HepG2 (cell line): ENCODE measurements around the gene NFATC3. TPM values are rescaled to one million over a fixed set of nuclear protein-coding genes. Genes with fewer than 3 reads are reported as not detected.

Experiments used
- CCAR2 ChIP-seq: fragments of 200-400 bp; formaldehyde crosslinking; optimal IDR thresholded peaks from 2 replicates; pipeline ENCODE3; 2018; ENCODE audit warnings: low read depth, mild to moderate bottlenecking, low read length, moderate library complexity
- CCDC6 ChIP-seq: sonication (generic); formaldehyde crosslinking; IDR thresholded peaks from 2 replicates; pipeline ENCODE4 v1.8.1; 2022; ENCODE audit warnings: mild to moderate bottlenecking, missing genetic modification reagents, moderate library complexity
- DMTF1 ChIP-seq: sonication (generic); formaldehyde crosslinking; IDR thresholded peaks from 2 replicates; pipeline ENCODE4 v1.4.0; 2020; ENCODE audit warnings: mild to moderate bottlenecking, missing genetic modification reagents
- ETV5 ChIP-seq: IDR thresholded peaks from 2 replicates; pipeline ENCODE4 v1.6.1; 2018; ENCODE audit warnings: missing biosample characterization, missing genetic modification reagents, inconsistent platforms, borderline replicate concordance
- EZH2 ChIP-seq: conservative IDR thresholded peaks from 2 replicates; pipeline ENCODE4 v1.6.1; 2012; ENCODE audit warnings: mild to moderate bottlenecking, low read depth, low read length, moderate library complexity
- GATAD2A ChIP-seq: IDR thresholded peaks from 2 replicates; pipeline ENCODE4 v1.6.1; 2016
- HMG20A ChIP-seq: IDR thresholded peaks from 2 replicates; pipeline ENCODE4 v1.6.1; 2016; ENCODE audit warnings: borderline replicate concordance
- HMGA1 ChIP-seq: sonication (generic); formaldehyde crosslinking; conservative IDR thresholded peaks from 2 replicates; pipeline ENCODE4 v1.4.0; 2020; ENCODE audit warnings: missing genetic modification reagents
- MAF1 ChIP-seq: sonication (generic); formaldehyde crosslinking; IDR thresholded peaks from 2 replicates; pipeline ENCODE4 v1.5.0; 2020; ENCODE audit warnings: missing genetic modification reagents, borderline replicate concordance
- PHF8 ChIP-seq: sonication (generic); formaldehyde crosslinking; IDR thresholded peaks from 2 replicates; pipeline ENCODE4 v1.5.0; 2020; ENCODE audit warnings: missing genetic modification reagents
- RBFOX2 ChIP-seq: fragments of 200-400 bp; formaldehyde crosslinking; IDR thresholded peaks from 2 replicates; pipeline ENCODE4 v1.6.1; 2017; ENCODE audit warnings: low read depth, mild to moderate bottlenecking, low read length
- SP2 ChIP-seq: sonication (generic); formaldehyde crosslinking; IDR thresholded peaks from 2 replicates; pipeline ENCODE4 v1.5.1; 2020; ENCODE audit warnings: mild to moderate bottlenecking, missing genetic modification reagents
- ZBTB14 ChIP-seq: sonication (generic); formaldehyde crosslinking; IDR thresholded peaks from 2 replicates; pipeline ENCODE4 v1.4.0; 2020; ENCODE audit warnings: missing genetic modification reagents
- ZBTB34 ChIP-seq: sonication (generic); formaldehyde crosslinking; IDR thresholded peaks from 2 replicates; pipeline ENCODE4 v1.8.0; 2022; ENCODE audit warnings: mild to moderate bottlenecking, missing genetic modification reagents
- ZBTB43 ChIP-seq: sonication (generic); formaldehyde crosslinking; conservative IDR thresholded peaks from 2 replicates; pipeline ENCODE4 v1.4.0; 2020; ENCODE audit warnings: missing genetic modification reagents
- ZNF160 ChIP-seq: sonication (generic); formaldehyde crosslinking; IDR thresholded peaks from 2 replicates; pipeline ENCODE4 v1.8.0; 2022; ENCODE audit warnings: mild to moderate bottlenecking, inconsistent platforms, missing genetic modification reagents
- ZNF260 ChIP-seq: sonication (generic); formaldehyde crosslinking; IDR thresholded peaks from 2 replicates; pipeline ENCODE4 v1.4.0; 2020; ENCODE audit warnings: missing genetic modification reagents, low read depth, mild to moderate bottlenecking, borderline replicate concordance
- ZNF326 ChIP-seq: sonication (generic); formaldehyde crosslinking; IDR thresholded peaks from 2 replicates; pipeline ENCODE4 v1.4.0; 2020; ENCODE audit warnings: missing genetic modification reagents, borderline replicate concordance
- ZNF484 ChIP-seq: sonication (generic); formaldehyde crosslinking; IDR thresholded peaks from 2 replicates; pipeline ENCODE4 v1.5.1; 2020; ENCODE audit warnings: mild to moderate bottlenecking, low read depth, missing genetic modification reagents, borderline replicate concordance
- ZNF747 ChIP-seq: sonication (generic); formaldehyde crosslinking; IDR thresholded peaks from 2 replicates; pipeline ENCODE4 v1.8.1; 2023; ENCODE audit warnings: missing genetic modification reagents, mild to moderate bottlenecking, borderline replicate concordance
- ZNF770 ChIP-seq: sonication (generic); formaldehyde crosslinking; IDR thresholded peaks from 2 replicates; pipeline ENCODE4 v1.5.0; 2020; ENCODE audit warnings: mild to moderate bottlenecking, missing genetic modification reagents
- polyA plus RNA-seq, 8 experiments: library from polyadenylated mRNA; depleted of rRNA in 3 of 8; stranded (reverse) in 7 of 8; unstranded in 1 of 8; fragments of >200 nt; fragmentation: Illumina TruSeq in 4 of 8; extraction: Trizol in 4 of 8; gene quantifications; 2 replicates each; pipeline versions ENCODE4 v1.2.1 to v1.2.3, GENCODE V29; 2011 to 2016; ENCODE audit warnings: low read depth in 4 of 8, missing spikeins in 1 of 8, mixed read lengths in 1 of 8; ENCODE audit not compliant: insufficient read depth in 1 of 8
- total RNA-seq, 5 experiments: library from RNA; depleted of rRNA; stranded (reverse); fragments of >200 nt; fragmentation: Illumina TruSeq; extraction: Trizol; gene quantifications; 2 replicates each; pipeline ENCODE4 v1.2.3, GENCODE V29; 2016; ENCODE audit warnings: low read depth in 1 of 5

The NFATC3 gene
- total and polyA plus RNA-seq, 2 of the 13 experiments (the other 11 are each of a cell fraction or from before 2014, with no cell fraction given) = 52.6 to 62.7 TPM

- TF ChIP-seq DMTF1 (CRISPR knock-in tag) (no peak), ZBTB43 (CRISPR knock-in tag) (no peak), ZNF484 (CRISPR knock-in tag) (no peak), EZH2 (no peak), CCAR2 (no peak), MAF1 (CRISPR knock-in tag) (no peak), HMGA1 (CRISPR knock-in tag) (no peak), ZBTB34 (CRISPR knock-in tag) (no peak), ETV5 (CRISPR knock-in tag) (no peak), ZNF160 (CRISPR knock-in tag) (no peak), CCDC6 (CRISPR knock-in tag) (no peak; the same call in 1 of the 2 replicates), SP2 (peak; percentile 20; the same call in 1 of the 2 replicates), HMG20A (CRISPR knock-in tag) (no peak), PHF8 (CRISPR knock-in tag) (no peak), ZNF326 (no peak), RBFOX2 (peak; percentile 78), ZNF260 (no peak), ZNF770 (0 out of 2 replicates have a peak, but pooled peaks have one; percentile 13), ZNF747 (CRISPR knock-in tag) (no peak), GATAD2A (CRISPR knock-in tag) (no peak), ZBTB14 (CRISPR knock-in tag) (peak; percentile 83)
These were observed at the start of gene NFATC3 (continued) for GRCh38 chr16:68085259-68086071.
